Measurements from ENCODE around the gene TTN.
A peak's percentile ranks its signal among the peaks of the same experiment; 100 is the strongest.

TTN gene

GRCh38 chr2:178602901-178603300 is 204.3 kb downstream of the TTN start:
- no peak for TF ChIP-seq RARB (CRISPR knock-in tag; IDR thresholded peaks at IDR 0.05)
- TF ChIP-seq TSHZ2 (CRISPR knock-in tag; IDR thresholded peaks at IDR 0.05): no peak
- TF ChIP-seq BACH2 (CRISPR knock-in tag; IDR thresholded peaks at IDR 0.05; ENCODE audit: borderline replicate concordance): no peak
- no peak for TF ChIP-seq ZNF70 (CRISPR knock-in tag; IDR thresholded peaks at IDR 0.05)
- no peak for TF ChIP-seq ZFP3 (CRISPR knock-in tag; IDR thresholded peaks at IDR 0.05)
- TF ChIP-seq OSR1 (CRISPR knock-in tag; IDR thresholded peaks at IDR 0.05): no peak
- no peak for TF ChIP-seq GLIS3 (CRISPR knock-in tag; IDR thresholded peaks at IDR 0.05)
- no peak for TF ChIP-seq ESRRG (CRISPR knock-in tag; IDR thresholded peaks at IDR 0.05)

GRCh38 chr2:178592655-178593054 is 214.6 kb downstream of the TTN start:
- ATAC-seq: no peak
- TF ChIP-seq PPARA (CRISPR knock-in tag; IDR thresholded peaks at IDR 0.05; ENCODE audit: borderline replicate concordance) (no peak), TSHZ2 (CRISPR knock-in tag; IDR thresholded peaks at IDR 0.05) (no peak)

More at GRCh38 chr2:178602901-178603300, 204.3 kb downstream of the TTN start:
- no peak for ATAC-seq

- ATAC-seq: no peak
- TF ChIP-seq ZFP3 (CRISPR knock-in tag; IDR thresholded peaks at IDR 0.05) (no peak), ZNF8 (CRISPR knock-in tag; IDR thresholded peaks at IDR 0.05) (no peak)
These were observed 217.9 kb downstream of the TTN start for GRCh38 chr2:178589335-178589734.

- no peak for ATAC-seq
- TF ChIP-seq PATZ1 (CRISPR knock-in tag; IDR thresholded peaks at IDR 0.05; ENCODE audit: borderline replicate concordance): no peak
- TF ChIP-seq CSDC2 (CRISPR knock-in tag; IDR thresholded peaks at IDR 0.05): no peak
- no peak for TF ChIP-seq ISL1 (CRISPR knock-in tag; IDR thresholded peaks at IDR 0.05)
- no peak for TF ChIP-seq ZFP3 (CRISPR knock-in tag; IDR thresholded peaks at IDR 0.05)
- TF ChIP-seq POU6F1 (CRISPR knock-in tag; IDR thresholded peaks at IDR 0.05; ENCODE audit: borderline replicate concordance, low read depth): no peak
These were observed 222.6 kb downstream of the TTN start for GRCh38 chr2:178584666-178585065.

- peak; percentile 82 for ATAC-seq
- TF ChIP-seq PPARA (CRISPR knock-in tag; IDR thresholded peaks at IDR 0.05; ENCODE audit: borderline replicate concordance) (no peak), GLIS3 (CRISPR knock-in tag; IDR thresholded peaks at IDR 0.05) (no peak), CSRNP3 (CRISPR knock-in tag; IDR thresholded peaks at IDR 0.05) (no peak), POU6F1 (CRISPR knock-in tag; IDR thresholded peaks at IDR 0.05; ENCODE audit: borderline replicate concordance, low read depth) (no peak), TSHZ2 (CRISPR knock-in tag; IDR thresholded peaks at IDR 0.05) (no peak), ZFP30 (CRISPR knock-in tag; IDR thresholded peaks at IDR 0.05) (no peak), TOX (CRISPR knock-in tag; IDR thresholded peaks at IDR 0.05; ENCODE audit: borderline replicate concordance) (no peak), ZNF8 (CRISPR knock-in tag; IDR thresholded peaks at IDR 0.05) (no peak), CSDC2 (CRISPR knock-in tag; IDR thresholded peaks at IDR 0.05) (no peak), BACH2 (CRISPR knock-in tag; IDR thresholded peaks at IDR 0.05; ENCODE audit: borderline replicate concordance) (no peak), SNAI2 (CRISPR knock-in tag; IDR thresholded peaks at IDR 0.05) (no peak)
These were observed 228.2 kb downstream of the TTN start for GRCh38 chr2:178579006-178579405.

All from SK-N-SH treated with all-trans-retinoic acid at 6 μM for 48 hours (cell line).